H1 (cell line): ENCODE data around the gene VPS54.

Source experiments
- ATF3 ChIP-seq: IDR thresholded peaks from 2 replicates; pipeline ENCODE4 v1.6.1; 2011; ENCODE audit warnings: low read depth, mild to moderate bottlenecking, low read length; ENCODE audit not compliant: insufficient read depth
- CTCF ChIP-seq, 3 experiments: IDR thresholded peaks; 1 replicate in 2 of 3; 2 replicates in 1 of 3; pipeline versions ENCODE4 v1.5.1 to v1.6.1; 2011; ENCODE audit warnings: low read length in 3 of 3, mild to moderate bottlenecking in 3 of 3, inconsistent platforms in 2 of 3, low read depth in 1 of 3, moderate library complexity in 1 of 3; ENCODE audit not compliant: insufficient read depth in 1 of 3; ENCODE audit errors: control extremely low read depth in 1 of 3
- EZH2 ChIP-seq: fragments of 200-600 bp; sonication (generic); IDR thresholded peaks from 2 replicates; pipeline ENCODE4 v1.7.1; 2012; ENCODE audit warnings: low read depth, mild to moderate bottlenecking, moderate library complexity, low read length, inconsistent platforms; ENCODE audit not compliant: severe bottlenecking
- NRF1 ChIP-seq: IDR thresholded peaks from 2 replicates; pipeline ENCODE4 v1.6.1; 2011; ENCODE audit warnings: mild to moderate bottlenecking, low read depth, low read length, improper control_type of control experiment
- POLR2AphosphoS5 ChIP-seq: IDR thresholded peaks from 2 replicates; pipeline ENCODE4 v1.6.1; 2011; ENCODE audit warnings: low read depth, low read length
- TAF1 ChIP-seq: IDR thresholded peaks from 2 replicates; pipeline ENCODE4 v1.6.1; 2011; ENCODE audit warnings: mild to moderate bottlenecking, low read depth, low read length
- USF2 ChIP-seq: IDR thresholded peaks from 2 replicates; pipeline ENCODE4 v1.6.1; 2011; ENCODE audit warnings: low read length, improper control_type of control experiment

GRCh38 chr2:63878486-63878885 lies 140.7 kb downstream of the VPS54 start:
- TF ChIP-seq NRF1 = no peak
- TF ChIP-seq CTCF (IDR thresholded peaks at IDR 0.05; ENCODE audit: control extremely low read depth in 1 of 3, insufficient read depth in 1 of 3, low read depth in 1 of 3, low read length in 3 of 3) = no peak
- no peak for TF ChIP-seq POLR2AphosphoS5
- TF ChIP-seq ATF3 = no peak
- no peak for TF ChIP-seq EZH2
- TF ChIP-seq TAF1 = no peak
- no peak for TF ChIP-seq USF2
